Osteocyte (in vitro differentiated cells): Measurements from ENCODE around the gene LAMB1. TPM values are rescaled to one million over a fixed set of nuclear protein-coding genes. Genes with fewer than 3 reads are reported as not detected.
"Not testable (repeated sequence)": the region's sequence is repeated elsewhere in the genome, so short reads cannot be mapped to it uniquely, and the experiment has no call there.

ENCODE experiments used
- DNase-seq: peaks from one replicate; pipeline ENCODE4 v3.0.0; 2021; ENCODE audit warnings: mixed read lengths; ENCODE audit not compliant: unreplicated experiment; ENCODE audit errors: extremely low spot score
- H3K27ac Mint-ChIP-seq: one replicate; pipeline ENCODE4 v1.8.0; 2021; ENCODE audit warnings: mild to moderate bottlenecking, mixed read lengths; ENCODE audit not compliant: unreplicated experiment
- H3K27me3 Mint-ChIP-seq: one replicate; pipeline ENCODE4 v1.8.0; 2021; ENCODE audit warnings: mixed read lengths; ENCODE audit not compliant: unreplicated experiment
- H3K36me3 Mint-ChIP-seq: one replicate; pipeline ENCODE4 v1.8.0; 2021; ENCODE audit warnings: mixed read lengths; ENCODE audit not compliant: unreplicated experiment
- H3K4me1 Mint-ChIP-seq: one replicate; pipeline ENCODE4 v1.8.0; 2021; ENCODE audit warnings: mixed read lengths; ENCODE audit not compliant: unreplicated experiment
- H3K4me3 Mint-ChIP-seq: one replicate; pipeline ENCODE4 v1.8.0; 2021; ENCODE audit warnings: mild to moderate bottlenecking, moderate library complexity, mixed read lengths; ENCODE audit not compliant: unreplicated experiment
- H3K9me3 Mint-ChIP-seq: one replicate; pipeline ENCODE4 v1.8.0; 2021; ENCODE audit warnings: mixed read lengths; ENCODE audit not compliant: unreplicated experiment
- total RNA-seq: library from RNA; stranded (reverse); gene quantifications from 2 replicates; pipeline ENCODE4 v1.2.1, GENCODE V29; 2021
- TF ChIP-seq, protein P1 (sequence below): fragments of 200-600 bp; sonication (generic); IDR thresholded peaks from 2 replicates; pipeline ENCODE4 v1.5.0; 2021; ENCODE audit warnings: antibody characterized with exemption, mild to moderate bottlenecking, moderate library complexity

Gene LAMB1
- total RNA-seq, 1 donor from 2014 or later = 1,014 TPM

GRCh38 chr7:107957436-107957835 lies 45.5 kb downstream of the LAMB1 start:
- peaks cover 77% of the 10 kb centered on the region for H3K36me3 Mint-ChIP-seq
- no peaks in the 10 kb centered on the region for H3K27me3 Mint-ChIP-seq
- H3K27ac Mint-ChIP-seq = peak overlapping the region; percentile 52
- H3K4me3 Mint-ChIP-seq = no peak overlapping the region
- DNase-seq = no peak
- H3K4me1 Mint-ChIP-seq = peaks cover 49% of the 10 kb centered on the region
- TF ChIP-seq, protein P1, sequence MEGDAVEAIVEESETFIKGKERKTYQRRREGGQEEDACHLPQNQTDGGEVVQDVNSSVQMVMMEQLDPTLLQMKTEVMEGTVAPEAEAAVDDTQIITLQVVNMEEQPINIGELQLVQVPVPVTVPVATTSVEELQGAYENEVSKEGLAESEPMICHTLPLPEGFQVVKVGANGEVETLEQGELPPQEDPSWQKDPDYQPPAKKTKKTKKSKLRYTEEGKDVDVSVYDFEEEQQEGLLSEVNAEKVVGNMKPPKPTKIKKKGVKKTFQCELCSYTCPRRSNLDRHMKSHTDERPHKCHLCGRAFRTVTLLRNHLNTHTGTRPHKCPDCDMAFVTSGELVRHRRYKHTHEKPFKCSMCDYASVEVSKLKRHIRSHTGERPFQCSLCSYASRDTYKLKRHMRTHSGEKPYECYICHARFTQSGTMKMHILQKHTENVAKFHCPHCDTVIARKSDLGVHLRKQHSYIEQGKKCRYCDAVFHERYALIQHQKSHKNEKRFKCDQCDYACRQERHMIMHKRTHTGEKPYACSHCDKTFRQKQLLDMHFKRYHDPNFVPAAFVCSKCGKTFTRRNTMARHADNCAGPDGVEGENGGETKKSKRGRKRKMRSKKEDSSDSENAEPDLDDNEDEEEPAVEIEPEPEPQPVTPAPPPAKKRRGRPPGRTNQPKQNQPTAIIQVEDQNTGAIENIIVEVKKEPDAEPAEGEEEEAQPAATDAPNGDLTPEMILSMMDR = no peak
- no peaks in the 10 kb centered on the region for H3K9me3 Mint-ChIP-seq

GRCh38 chr7:107956950-107957349 lies 46.0 kb downstream of the LAMB1 start:
- H3K27me3 Mint-ChIP-seq, H3K4me3 Mint-ChIP-seq, H3K9me3 Mint-ChIP-seq, H3K27ac Mint-ChIP-seq, DNase-seq: not testable (repeated sequence)
- H3K36me3 Mint-ChIP-seq = peaks cover 74% of the 10 kb centered on the region
- peaks cover 54% of the 10 kb centered on the region for H3K4me1 Mint-ChIP-seq

DNA sequence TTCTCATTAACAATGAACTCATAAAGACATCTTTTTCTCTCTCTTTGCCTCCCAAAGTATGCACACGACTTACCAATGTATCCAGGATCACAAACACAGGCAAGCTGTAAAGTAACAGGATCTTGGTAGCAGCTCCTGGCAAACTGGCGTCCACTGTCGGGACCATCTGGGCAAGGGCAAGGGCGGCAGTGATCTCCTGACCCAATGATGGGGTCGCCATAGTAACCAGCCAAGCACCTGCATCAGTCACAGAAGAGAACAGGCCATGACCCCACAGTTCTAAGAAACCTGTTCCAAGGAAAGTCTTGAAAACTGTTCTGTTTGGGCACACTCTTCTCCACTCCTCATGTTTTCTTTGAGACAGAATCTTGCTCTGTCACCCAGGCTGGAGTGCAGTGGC lies 47.6 kb downstream of the LAMB1 start:
- peak overlapping the region; percentile 32 for H3K27ac Mint-ChIP-seq
- no peaks in the 10 kb centered on the region for H3K9me3 Mint-ChIP-seq
- peaks cover 74% of the 10 kb centered on the region for H3K36me3 Mint-ChIP-seq

DNA sequence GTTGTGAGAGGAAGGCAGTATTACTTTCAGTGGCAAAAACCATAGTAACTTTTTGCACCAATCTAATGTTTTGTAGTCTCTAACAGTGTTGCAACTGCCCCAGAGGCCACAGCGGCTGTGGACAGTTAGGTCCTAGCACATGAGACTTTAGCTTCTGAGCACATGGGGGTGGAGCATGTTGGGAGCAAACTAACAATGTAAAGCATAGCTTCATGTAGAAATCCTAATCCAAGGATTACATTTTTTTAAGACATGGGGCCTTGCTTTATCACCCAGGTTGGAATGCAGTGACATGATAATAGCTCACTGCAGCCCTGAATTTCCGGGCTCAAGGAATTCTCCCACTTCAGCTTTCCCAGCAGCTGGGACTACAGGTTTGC lies 49.0 kb downstream of the LAMB1 start:
- Mint-ChIP-seq H3K9me3 (no peaks in the 10 kb centered on the region), H3K4me3 (no peak overlapping the region), H3K27ac (peak overlapping the region; percentile 84), H3K4me1 (peaks cover 74% of the 10 kb centered on the region), H3K36me3 (peaks cover 72% of the 10 kb centered on the region), H3K27me3 (no peaks in the 10 kb centered on the region)
- TF ChIP-seq, protein P1 = no peak
- DNase-seq = no peak

More for the DNA sequence above, 47.6 kb downstream of the LAMB1 start:
- peaks cover 67% of the 10 kb centered on the region for H3K4me1 Mint-ChIP-seq
- peak overlapping the region; percentile 16 for H3K4me3 Mint-ChIP-seq
- no peaks in the 10 kb centered on the region for H3K27me3 Mint-ChIP-seq
- no peak for DNase-seq
- TF ChIP-seq, protein P1 = no peak

- Mint-ChIP-seq H3K27ac (peak overlapping the region; percentile 84), H3K27me3 (no peaks in the 10 kb centered on the region), H3K4me1 (peaks cover 75% of the 10 kb centered on the region), H3K4me3 (no peak overlapping the region), H3K36me3 (peaks cover 71% of the 10 kb centered on the region), H3K9me3 (no peaks in the 10 kb centered on the region)
- TF ChIP-seq, protein P1 = no peak
- DNase-seq = no peak
These were observed 49.6 kb downstream of the LAMB1 start for GRCh38 chr7:107953265-107953923.
